Endothelial cell (in vitro differentiated cells): ENCODE results near the gene FAM81A. TPM values are rescaled to one million over a fixed set of nuclear protein-coding genes. Genes with fewer than 3 reads are reported as not detected.
A peak's percentile ranks its signal among the peaks of the same experiment; 100 is the strongest.

Source experiments
- DNase-seq: peaks from one replicate; pipeline ENCODE4 v3.0.0; 2021; ENCODE audit warnings: low spot score
- H3K27ac Mint-ChIP-seq: one replicate; pipeline ENCODE4 v1.8.0; 2021; ENCODE audit warnings: mixed read lengths, inconsistent platforms; ENCODE audit not compliant: unreplicated experiment
- H3K27me3 Mint-ChIP-seq: one replicate; pipeline ENCODE4 v1.8.0; 2021; ENCODE audit warnings: mild to moderate bottlenecking, moderate library complexity, mixed read lengths, inconsistent platforms; ENCODE audit not compliant: unreplicated experiment
- H3K36me3 Mint-ChIP-seq: one replicate; pipeline ENCODE4 v1.8.0; 2021; ENCODE audit warnings: mild to moderate bottlenecking, low read depth, mixed read lengths, inconsistent platforms; ENCODE audit not compliant: unreplicated experiment
- H3K4me1 Mint-ChIP-seq: one replicate; pipeline ENCODE4 v1.8.0; 2021; ENCODE audit warnings: mild to moderate bottlenecking, mixed read lengths, inconsistent platforms; ENCODE audit not compliant: unreplicated experiment
- H3K4me3 Mint-ChIP-seq: one replicate; pipeline ENCODE4 v1.8.0; 2021; ENCODE audit warnings: mild to moderate bottlenecking, mixed read lengths, inconsistent platforms; ENCODE audit not compliant: unreplicated experiment
- H3K9me3 Mint-ChIP-seq: one replicate; pipeline ENCODE4 v1.8.0; 2021; ENCODE audit warnings: mixed read lengths, inconsistent platforms; ENCODE audit not compliant: unreplicated experiment
- CTCF ChIP-seq: fragments of 200-600 bp; sonication (generic); IDR thresholded peaks from one replicate; pipeline ENCODE4 v1.5.0; 2021; ENCODE audit warnings: antibody characterized with exemption; ENCODE audit not compliant: unreplicated experiment
- total RNA-seq: library from RNA; stranded (reverse); fragmentation: NEBNext Ultra II Directional; extraction: Animal tissue kit (Norgen Biotek cat#: 25700); gene quantifications from one replicate; pipeline ENCODE4 v1.2.1, GENCODE V29; 2021; ENCODE audit not compliant: unreplicated experiment

The FAM81A gene
- total RNA-seq, 1 donor from 2014 or later: 0.23 TPM

DNA sequence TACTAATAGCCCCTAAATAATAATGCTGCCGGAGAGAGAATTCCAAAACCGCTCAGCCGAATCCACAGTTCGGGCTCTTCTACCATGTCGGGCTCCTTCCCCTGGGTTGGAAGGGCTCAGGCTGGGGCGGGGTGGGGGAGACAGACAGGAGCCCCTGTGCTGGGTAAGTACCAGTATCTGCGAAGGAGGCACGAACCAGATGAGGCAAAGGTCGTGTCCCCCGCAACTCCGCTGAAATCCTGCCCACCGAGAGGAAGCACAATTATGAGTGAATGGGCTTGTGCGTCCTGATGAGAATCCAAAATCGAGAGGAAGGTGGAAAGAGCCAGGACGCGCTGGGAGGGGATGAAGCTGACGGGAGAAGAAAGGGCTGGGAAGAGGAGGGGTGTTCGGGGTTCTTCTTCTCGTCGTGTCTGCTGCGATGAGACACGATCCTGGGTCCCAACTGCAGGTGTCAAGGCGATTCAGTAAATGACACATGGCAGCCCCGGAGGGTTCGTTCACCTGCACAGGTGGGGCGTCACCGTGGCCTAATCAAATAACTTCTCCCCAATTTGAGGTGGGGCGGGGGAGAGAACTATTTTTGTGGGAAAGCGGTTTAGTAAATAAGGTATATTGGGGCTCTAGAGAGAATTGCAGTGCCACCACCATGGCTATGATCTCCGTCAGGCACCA is 707 bp upstream of the FAM81A start:
- peak overlapping the region; percentile 91 for H3K4me3 Mint-ChIP-seq
- no peaks in the 10 kb centered on the region for H3K36me3 Mint-ChIP-seq
- peaks cover 10% of the 10 kb centered on the region for H3K4me1 Mint-ChIP-seq
- DNase-seq: no peak
- TF ChIP-seq CTCF: no peak
- H3K27ac Mint-ChIP-seq: no peak overlapping the region
- H3K9me3 Mint-ChIP-seq: no peaks in the 10 kb centered on the region
- peaks cover 21% of the 10 kb centered on the region for H3K27me3 Mint-ChIP-seq

DNA sequence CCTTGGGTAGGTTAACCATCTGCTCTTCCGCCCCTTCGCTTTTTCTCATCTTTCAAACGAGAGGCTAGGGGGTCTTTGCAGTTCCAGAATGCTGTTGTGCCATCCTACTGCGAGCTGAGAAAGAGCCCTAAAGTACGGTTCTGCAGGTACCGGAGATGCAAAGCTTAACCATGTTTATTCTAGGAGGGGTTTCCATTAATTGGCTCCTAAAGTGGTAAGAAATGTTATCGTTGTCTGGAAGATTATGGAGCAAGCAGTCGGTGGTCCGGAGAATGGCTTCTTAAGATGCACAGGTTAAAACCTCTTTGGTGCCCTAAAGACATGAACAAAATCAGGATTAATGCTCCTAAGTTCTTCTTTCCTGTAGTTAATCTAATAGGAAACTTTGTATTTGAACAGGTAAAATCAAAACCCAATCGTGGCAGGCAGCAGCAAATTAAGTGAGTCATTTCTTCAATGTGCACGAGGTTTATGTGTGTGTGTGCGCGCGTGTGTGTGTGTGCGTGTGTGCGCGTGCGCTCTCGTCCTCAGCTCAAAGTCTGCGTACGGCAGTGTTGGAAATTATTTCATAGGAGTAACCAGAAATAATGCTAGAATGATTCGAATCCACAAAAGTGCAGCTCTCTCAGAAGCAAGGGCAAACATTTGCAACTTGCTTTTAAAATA is 772 bp downstream of the FAM81A start:
- H3K4me3 Mint-ChIP-seq: peak overlapping the region; percentile 73
- TF ChIP-seq CTCF: no peak
- H3K36me3 Mint-ChIP-seq: no peaks in the 10 kb centered on the region
- peaks cover 10% of the 10 kb centered on the region for H3K4me1 Mint-ChIP-seq
- no peak for DNase-seq
- H3K27me3 Mint-ChIP-seq: peaks cover 21% of the 10 kb centered on the region
- no peaks in the 10 kb centered on the region for H3K9me3 Mint-ChIP-seq
- no peak overlapping the region for H3K27ac Mint-ChIP-seq

DNA sequence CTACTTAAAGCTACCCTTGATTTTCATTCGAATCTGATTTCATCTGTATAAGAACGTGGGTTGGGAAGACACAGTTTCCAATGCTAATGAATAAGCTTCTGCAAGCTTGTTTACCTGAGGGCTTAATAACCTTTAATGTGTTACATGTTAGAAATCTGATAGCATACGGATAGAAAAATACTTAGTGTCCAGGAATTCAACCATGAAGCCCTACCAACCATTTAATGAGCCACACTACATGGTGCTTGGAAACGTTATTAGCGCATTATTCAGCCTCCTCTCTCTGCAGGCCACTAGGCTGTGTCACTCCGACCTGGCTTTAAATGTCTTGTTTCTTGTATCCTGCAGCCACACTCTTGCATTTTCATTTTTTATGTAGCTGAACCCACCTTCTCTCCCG is 1.6 kb downstream of the FAM81A start:
- H3K27me3 Mint-ChIP-seq: peaks cover 20% of the 10 kb centered on the region
- H3K27ac Mint-ChIP-seq: no peak overlapping the region
- peaks cover 10% of the 10 kb centered on the region for H3K4me1 Mint-ChIP-seq
- no peaks in the 10 kb centered on the region for H3K9me3 Mint-ChIP-seq
- no peaks in the 10 kb centered on the region for H3K36me3 Mint-ChIP-seq
- DNase-seq: no peak
- H3K4me3 Mint-ChIP-seq: no peak overlapping the region
- TF ChIP-seq CTCF: no peak

- no peak overlapping the region for H3K4me3 Mint-ChIP-seq
- H3K9me3 Mint-ChIP-seq: no peaks in the 10 kb centered on the region
- H3K36me3 Mint-ChIP-seq: no peaks in the 10 kb centered on the region
- peaks cover 6% of the 10 kb centered on the region for H3K4me1 Mint-ChIP-seq
- DNase-seq: no peak
- peaks cover 14% of the 10 kb centered on the region for H3K27me3 Mint-ChIP-seq
- no peak overlapping the region for H3K27ac Mint-ChIP-seq
- no peak for TF ChIP-seq CTCF
These were observed 5.5 kb downstream of the FAM81A start for GRCh38 chr15:59443341-59444072.
